ENCODE data around the gene QRFP. TPM values are rescaled to one million over a fixed set of nuclear protein-coding genes. Genes with fewer than 3 reads are reported as not detected.

Gene QRFP
- total RNA-seq, 1 donor = not detected

DNA sequence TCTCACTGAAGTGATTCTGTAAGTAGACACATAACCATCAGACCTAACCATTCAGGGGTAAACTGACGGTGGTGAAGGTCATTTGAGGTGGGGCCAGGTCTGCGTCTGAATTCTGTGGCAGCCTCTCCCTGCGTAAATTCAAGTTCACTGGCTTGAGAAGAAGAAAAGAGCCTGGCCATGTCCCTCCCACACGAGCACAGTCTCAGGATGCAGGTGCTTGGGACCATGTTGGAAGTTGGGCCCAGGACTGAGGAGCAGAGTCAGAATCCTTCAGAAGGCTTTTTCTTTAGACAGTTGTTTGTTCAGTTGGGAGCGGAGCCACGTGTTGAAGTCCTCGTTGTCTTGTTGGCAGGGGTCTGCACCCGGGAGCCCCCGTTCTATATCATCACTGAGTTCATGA is 24.1 kb downstream of the QRFP start:
- DNase-seq (ENCODE audit: insufficient read length, low spot score, missing footprints) = no peak
- H3K27ac ChIP-seq (ENCODE audit: low read depth, low read length) = no peak overlapping the region
- peaks cover 77% of the 10 kb centered on the region for H4K20me1 ChIP-seq (ENCODE audit: insufficient read depth, low read length)
- peaks cover 86% of the 10 kb centered on the region for H3K79me2 ChIP-seq (ENCODE audit: insufficient read depth, low read length)
- no peaks in the 10 kb centered on the region for H3K4me1 ChIP-seq (ENCODE audit: insufficient read depth, low read length)
- H3K36me3 ChIP-seq (ENCODE audit: insufficient read depth, low read length) = peaks cover 90% of the 10 kb centered on the region
- no peak overlapping the region for H3K4me2 ChIP-seq (ENCODE audit: insufficient read depth, low read length)
- no peak for TF ChIP-seq CTCF (IDR thresholded peaks at IDR 0.05; ENCODE audit: extremely low read depth, low read depth, low read length)
- no peaks in the 10 kb centered on the region for H3K27me3 ChIP-seq (ENCODE audit: insufficient read depth, low read length)
- H3K4me3 ChIP-seq (ENCODE audit: insufficient read depth, low read length) = no peak overlapping the region
- no peak overlapping the region for H2AFZ ChIP-seq (ENCODE audit: low read length)
- no peaks in the 10 kb centered on the region for H3K9me3 ChIP-seq (ENCODE audit: low read depth, low read length)

GRCh38 chr9:130872093-130872492 is 24.5 kb downstream of the QRFP start:
- Histone ChIP-seq H2AFZ (ENCODE audit: low read length) (no peak overlapping the region), H3K4me2 (ENCODE audit: insufficient read depth, low read length) (no peak overlapping the region), H3K36me3 (ENCODE audit: insufficient read depth, low read length) (peaks cover 90% of the 10 kb centered on the region), H3K4me3 (ENCODE audit: insufficient read depth, low read length) (no peak overlapping the region), H3K9me3 (ENCODE audit: low read depth, low read length) (no peaks in the 10 kb centered on the region), H3K27ac (ENCODE audit: low read depth, low read length) (no peak overlapping the region), H3K79me2 (ENCODE audit: insufficient read depth, low read length) (peaks cover 87% of the 10 kb centered on the region), H3K27me3 (ENCODE audit: insufficient read depth, low read length) (no peaks in the 10 kb centered on the region), H4K20me1 (ENCODE audit: insufficient read depth, low read length) (peaks cover 80% of the 10 kb centered on the region), H3K4me1 (ENCODE audit: insufficient read depth, low read length) (peaks cover 3% of the 10 kb centered on the region)
- no peak for TF ChIP-seq CTCF (IDR thresholded peaks at IDR 0.05; ENCODE audit: extremely low read depth, low read depth, low read length)
- no peak for DNase-seq (ENCODE audit: insufficient read length, low spot score, missing footprints)

DNA sequence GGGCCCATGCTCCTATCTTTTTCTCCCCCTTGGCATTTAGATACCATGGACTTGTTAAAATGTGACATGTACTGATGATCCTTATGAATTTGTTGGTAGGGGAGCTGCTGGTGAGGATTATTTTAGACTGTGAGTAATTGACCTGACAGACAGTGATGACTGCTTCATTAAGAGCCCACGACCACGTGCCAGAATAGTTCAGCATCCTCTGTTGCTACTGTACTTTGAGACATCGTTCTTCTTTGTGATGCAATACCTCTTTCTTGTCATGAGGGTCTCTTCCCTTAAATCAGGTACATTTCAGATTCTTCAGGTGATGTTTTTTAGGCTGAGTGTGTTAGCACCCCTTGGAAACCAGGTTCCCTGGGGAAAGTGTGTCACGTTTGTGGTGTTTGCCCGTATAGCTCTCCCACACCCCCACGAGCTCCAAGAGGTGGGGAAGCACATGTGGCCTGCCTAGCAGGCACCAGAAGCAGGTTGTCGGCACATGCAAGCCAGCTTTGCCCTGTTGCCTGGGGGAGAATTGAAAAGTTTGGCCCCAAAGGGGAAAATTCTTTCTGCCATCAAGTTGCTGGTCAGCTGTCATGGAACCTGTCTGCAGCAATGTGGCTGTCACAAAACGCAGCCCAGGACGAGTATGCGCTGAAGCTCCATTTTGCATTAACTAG is 25.1 kb downstream of the QRFP start:
- Histone ChIP-seq H3K4me2 (ENCODE audit: insufficient read depth, low read length) (no peak overlapping the region), H3K4me3 (ENCODE audit: insufficient read depth, low read length) (no peak overlapping the region), H3K4me1 (ENCODE audit: insufficient read depth, low read length) (peaks cover 5% of the 10 kb centered on the region), H2AFZ (ENCODE audit: low read length) (no peak overlapping the region), H3K36me3 (ENCODE audit: insufficient read depth, low read length) (peaks cover 91% of the 10 kb centered on the region), H3K27ac (ENCODE audit: low read depth, low read length) (no peak overlapping the region), H3K27me3 (ENCODE audit: insufficient read depth, low read length) (no peaks in the 10 kb centered on the region), H3K79me2 (ENCODE audit: insufficient read depth, low read length) (peaks cover 89% of the 10 kb centered on the region), H3K9me3 (ENCODE audit: low read depth, low read length) (no peaks in the 10 kb centered on the region), H4K20me1 (ENCODE audit: insufficient read depth, low read length) (peaks cover 82% of the 10 kb centered on the region)
- no peak for TF ChIP-seq CTCF (IDR thresholded peaks at IDR 0.05; ENCODE audit: extremely low read depth, low read depth, low read length)
- DNase-seq (ENCODE audit: insufficient read length, low spot score, missing footprints) = peak; percentile 65

DNA sequence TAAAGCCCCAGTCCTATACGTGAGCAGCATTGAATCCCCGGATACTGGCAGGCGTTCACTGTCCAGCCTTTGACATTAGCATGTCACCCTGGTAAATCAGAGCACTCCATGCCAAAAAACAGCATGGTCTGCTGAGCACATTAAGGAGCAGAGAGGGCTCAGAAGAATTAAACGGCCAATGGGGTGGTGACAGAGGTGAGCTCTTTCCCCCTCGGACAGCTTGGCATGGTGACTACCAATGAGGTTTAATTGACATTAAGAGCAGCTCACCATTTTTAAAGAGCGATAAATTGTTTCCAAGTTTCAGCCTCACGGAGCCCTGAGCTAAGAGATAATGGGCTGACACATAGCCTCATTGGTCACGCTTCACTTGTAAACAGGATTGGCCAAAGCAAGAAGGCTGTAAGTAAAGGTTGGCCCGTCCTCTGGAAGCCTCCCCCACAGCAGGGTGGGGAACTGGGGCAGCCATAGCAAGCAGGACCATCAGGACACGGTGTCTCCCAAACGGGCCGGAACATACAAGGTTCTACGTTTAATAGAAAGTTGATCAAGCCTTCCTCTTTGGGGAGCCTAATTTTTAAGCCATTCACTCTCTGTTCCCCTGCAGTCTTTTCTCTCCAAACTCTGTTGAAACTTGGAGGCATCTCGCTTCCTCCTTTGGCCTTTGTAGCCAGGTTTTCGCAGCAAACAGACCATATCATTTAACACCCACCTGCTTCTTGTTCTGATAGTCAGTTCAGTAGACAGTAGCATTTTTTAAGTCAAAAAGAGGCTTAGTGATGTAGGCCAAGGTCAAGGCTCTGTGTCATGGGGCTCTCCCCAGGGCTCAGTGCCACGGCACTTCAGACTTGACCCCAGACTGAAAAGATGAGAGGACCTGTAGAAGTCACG is 25.9 kb downstream of the QRFP start:
- Histone ChIP-seq H3K36me3 (ENCODE audit: insufficient read depth, low read length) (peaks cover 91% of the 10 kb centered on the region), H3K79me2 (ENCODE audit: insufficient read depth, low read length) (peaks cover 97% of the 10 kb centered on the region), H3K27me3 (ENCODE audit: insufficient read depth, low read length) (no peaks in the 10 kb centered on the region), H3K4me1 (ENCODE audit: insufficient read depth, low read length) (peaks cover 5% of the 10 kb centered on the region), H2AFZ (ENCODE audit: low read length) (no peak overlapping the region), H3K9me3 (ENCODE audit: low read depth, low read length) (no peaks in the 10 kb centered on the region), H3K27ac (ENCODE audit: low read depth, low read length) (peak overlapping the region; percentile 14), H4K20me1 (ENCODE audit: insufficient read depth, low read length) (peaks cover 86% of the 10 kb centered on the region), H3K4me2 (ENCODE audit: insufficient read depth, low read length) (no peak overlapping the region), H3K4me3 (ENCODE audit: insufficient read depth, low read length) (no peak overlapping the region)
- peak; percentile 39 for DNase-seq (ENCODE audit: insufficient read length, low spot score, missing footprints)
- no peak for TF ChIP-seq CTCF (IDR thresholded peaks at IDR 0.05; ENCODE audit: extremely low read depth, low read depth, low read length)

All from osteoblast (primary cell).